RWPE2 (cell line): ENCODE data around the gene PXDN.
A peak's percentile ranks its signal among the peaks of the same experiment; 100 is the strongest.
"Not testable (repeated sequence)": the region's sequence is repeated elsewhere in the genome, so short reads cannot be mapped to it uniquely, and the experiment has no call there.

Experiments used
- ATAC-seq: fragments of 200-7000 bp; cut with Tn5 transposase; 3 replicates; pipeline ENCODE4 v1.9.1; 2021; ENCODE audit warnings: low read depth
- DNase-seq: peaks from one replicate; pipeline ENCODE4 v3.0.0-alpha.2; 2020; ENCODE audit warnings: low spot score
- H3K27ac ChIP-seq: fragments of 450-650 bp; 2 replicates; pipeline ENCODE4 v1.5.1; 2017; ENCODE audit warnings: mild to moderate bottlenecking; ENCODE audit not compliant: poor library complexity, severe bottlenecking
- H3K27me3 ChIP-seq: fragments of 250-450 bp; sonication (Bioruptor Pico); 2 replicates; pipeline ENCODE4 v1.5.1; 2021; ENCODE audit warnings: mild to moderate bottlenecking, moderate library complexity; ENCODE audit not compliant: insufficient read depth, poor library complexity, severe bottlenecking
- H3K36me3 ChIP-seq: fragments of 250-450 bp; sonication (Bioruptor Pico); 2 replicates; pipeline ENCODE4 v1.5.1; 2020; ENCODE audit warnings: low read depth, mild to moderate bottlenecking, moderate library complexity
- H3K4me1 ChIP-seq: fragments of 250-450 bp; sonication (Bioruptor Pico); 2 replicates; pipeline ENCODE4 v1.5.1; 2021; ENCODE audit warnings: mild to moderate bottlenecking, moderate library complexity; ENCODE audit not compliant: insufficient read depth, poor library complexity, severe bottlenecking
- H3K4me3 ChIP-seq: fragments of 250-450 bp; sonication (Bioruptor Pico); 2 replicates; pipeline ENCODE4 v1.5.1; 2021; ENCODE audit warnings: mild to moderate bottlenecking, moderate library complexity; ENCODE audit not compliant: severe bottlenecking
- H3K9me3 ChIP-seq: fragments of 250-450 bp; sonication (Bioruptor Pico); 2 replicates; pipeline ENCODE4 v1.5.1; 2021; ENCODE audit warnings: mild to moderate bottlenecking, moderate library complexity; ENCODE audit not compliant: severe bottlenecking
- CTCF ChIP-seq: fragments of 450-650 bp; IDR thresholded peaks from one replicate; pipeline ENCODE4 v1.5.1; 2017; ENCODE audit warnings: mild to moderate bottlenecking, moderate library complexity; ENCODE audit not compliant: poor library complexity, severe bottlenecking

PXDN gene

GRCh38 chr2:1707771-1708418 lies 36.4 kb downstream of the PXDN start:
- Histone ChIP-seq H3K36me3 (0 out of 2 replicates have a peak, but pooled peaks cover 8% of the 10 kb centered on the region), H3K27me3 (no peaks in the 10 kb centered on the region), H3K27ac (peak overlapping the region; percentile 98), H3K4me1 (peaks cover 29% of the 10 kb centered on the region), H3K9me3 (no peaks in the 10 kb centered on the region), H3K4me3 (no peak overlapping the region)
- no peak for TF ChIP-seq CTCF
- DNase-seq (peak; percentile 95), ATAC-seq (peak; percentile 82)

GRCh38 chr2:1706089-1706841 lies 38.0 kb downstream of the PXDN start:
- H3K9me3 ChIP-seq, H3K4me3 ChIP-seq, H3K27me3 ChIP-seq, DNase-seq, ATAC-seq, H3K36me3 ChIP-seq: not testable (repeated sequence)
- peaks cover 38% of the 10 kb centered on the region for H3K4me1 ChIP-seq
- peak overlapping the region; percentile 43 for H3K27ac ChIP-seq

GRCh38 chr2:1705557-1706076 lies 38.7 kb downstream of the PXDN start:
- no peak for ATAC-seq
- Histone ChIP-seq H3K9me3 (no peaks in the 10 kb centered on the region), H3K4me3 (no peak overlapping the region), H3K36me3 (peaks cover 6% of the 10 kb centered on the region; the same call in 1 of the 2 replicates), H3K27ac (peak overlapping the region; percentile 43), H3K27me3 (no peaks in the 10 kb centered on the region), H3K4me1 (peaks cover 38% of the 10 kb centered on the region)
- no peak for TF ChIP-seq CTCF
- no peak for DNase-seq

- Histone ChIP-seq H3K9me3 (no peaks in the 10 kb centered on the region), H3K4me1 (peaks cover 38% of the 10 kb centered on the region), H3K4me3 (no peak overlapping the region), H3K36me3 (peaks cover 10% of the 10 kb centered on the region; the same call in 1 of the 2 replicates), H3K27ac (peak overlapping the region; percentile 43), H3K27me3 (no peaks in the 10 kb centered on the region)
- ATAC-seq: peak; percentile 69
- TF ChIP-seq CTCF: no peak
- DNase-seq: peak; percentile 87
These were observed 39.4 kb downstream of the PXDN start for GRCh38 chr2:1704631-1705556.

GRCh38 chr2:1702186-1702565 lies 42.1 kb downstream of the PXDN start:
- H3K36me3 ChIP-seq: peaks cover 11% of the 10 kb centered on the region
- H3K27ac ChIP-seq: peak overlapping the region; percentile 19
- H3K4me3 ChIP-seq: no peak overlapping the region
- ATAC-seq (no peak), DNase-seq (no peak)
- H3K4me1 ChIP-seq: peaks cover 25% of the 10 kb centered on the region
- no peaks in the 10 kb centered on the region for H3K9me3 ChIP-seq
- no peaks in the 10 kb centered on the region for H3K27me3 ChIP-seq
- no peak for TF ChIP-seq CTCF
